Measurements from ENCODE around the gene RARB. TPM values are rescaled to one million over a fixed set of nuclear protein-coding genes. Genes with fewer than 3 reads are reported as not detected.

Gene RARB
- total and polyA plus RNA-seq, 9 of the 15 experiments (the other 6 are each of a cell fraction or from before 2014, with no cell fraction given): 0.15 to 1.3 (median 0.27) TPM

- intact Hi-C loops (cut with micrococcal nuclease) (no loop called here), in situ Hi-C loops (cut with MboI) (no loop called here)
- FAIRE-seq (no peak), DNase-seq (ENCODE audit: extremely low read depth in 1 of 4, low spot score in 3 of 4) (no peak), ATAC-seq (no peak)
- Histone ChIP-seq H3K4me1 (replicated peaks in 1 of 2; ENCODE audit: control insufficient read depth in 2 of 2, insufficient read depth in 2 of 2, low read length in 2 of 2) (no peaks in the 10 kb centered on the region), H3K27ac (ENCODE audit: extremely low read depth, low read depth, low read length) (no peak overlapping the region), H4K20me1 (replicated peaks; ENCODE audit: control insufficient read depth, insufficient read depth, low read length) (no peaks in the 10 kb centered on the region), H3K4me2 (ENCODE audit: insufficient read depth, low read length) (no peak overlapping the region), H2AFZ (ENCODE audit: low read depth, low read length) (no peak overlapping the region), H3K9ac (ENCODE audit: insufficient read depth in 1 of 2, low read depth in 2 of 2, low read length in 2 of 2) (no peak overlapping the region), H3K9me1 (ENCODE audit: control insufficient read depth, insufficient read depth, low read length) (no peaks in the 10 kb centered on the region), H3K36me3 (ENCODE audit: control insufficient read depth, insufficient read depth, low read length) (no peaks in the 10 kb centered on the region), H3K27me3 (ENCODE audit: control insufficient read depth in 2 of 2, insufficient read depth in 2 of 2, low read length in 2 of 2) (peaks cover 9 to 29% of the 10 kb centered on the region in 2 experiments), H3K79me2 (ENCODE audit: control insufficient read depth, insufficient read depth, low read length) (no peaks in the 10 kb centered on the region), H3K9me3 (replicated peaks; ENCODE audit: control insufficient read depth, insufficient read depth, low read depth, low read length) (no peaks in the 10 kb centered on the region), H3K4me3 (no peak overlapping the region)
- ChIA-PET CTCF (ENCODE audit: low intra/inter-chr PET ratio) (no interaction called here), POLR2A (no interaction called here)
- 0% methylated on average over 4 of the region's 4 CpGs for WGBS (ENCODE audit: insufficient coverage, low coverage, missing lambda C conversion rate)
- no TSS peak for BruUV-seq (replicated peaks)
- TF ChIP-seq MGA (IDR thresholded peaks at IDR 0.05) (no peak), NR2F6 (CRISPR knock-in tag; IDR thresholded peaks at IDR 0.05) (no peak), FOXA3 (CRISPR knock-in tag; conservative IDR thresholded peaks at IDR 0.05 in 1 of 2, IDR thresholded peaks at IDR 0.05 in 1 of 2) (no peak), ZFX (CRISPR knock-in tag; IDR thresholded peaks at IDR 0.05) (no peak), CHCHD3 (CRISPR knock-in tag; IDR thresholded peaks at IDR 0.05) (no peak), CREB5 (CRISPR knock-in tag; IDR thresholded peaks at IDR 0.05) (no peak), JUNB (CRISPR knock-in tag; conservative IDR thresholded peaks at IDR 0.05) (no peak)
Observed at GRCh38 chr3:25564075-25564474, 136.0 kb downstream of the RARB start.

Measured in K562 (cell line).